ENCODE results near the gene TCF7L2. TPM values are rescaled to one million over a fixed set of nuclear protein-coding genes. Genes with fewer than 3 reads are reported as not detected.

Gene TCF7L2
- total RNA-seq, 1 experiment from 2014 or later, result 45.2 TPM

DNA sequence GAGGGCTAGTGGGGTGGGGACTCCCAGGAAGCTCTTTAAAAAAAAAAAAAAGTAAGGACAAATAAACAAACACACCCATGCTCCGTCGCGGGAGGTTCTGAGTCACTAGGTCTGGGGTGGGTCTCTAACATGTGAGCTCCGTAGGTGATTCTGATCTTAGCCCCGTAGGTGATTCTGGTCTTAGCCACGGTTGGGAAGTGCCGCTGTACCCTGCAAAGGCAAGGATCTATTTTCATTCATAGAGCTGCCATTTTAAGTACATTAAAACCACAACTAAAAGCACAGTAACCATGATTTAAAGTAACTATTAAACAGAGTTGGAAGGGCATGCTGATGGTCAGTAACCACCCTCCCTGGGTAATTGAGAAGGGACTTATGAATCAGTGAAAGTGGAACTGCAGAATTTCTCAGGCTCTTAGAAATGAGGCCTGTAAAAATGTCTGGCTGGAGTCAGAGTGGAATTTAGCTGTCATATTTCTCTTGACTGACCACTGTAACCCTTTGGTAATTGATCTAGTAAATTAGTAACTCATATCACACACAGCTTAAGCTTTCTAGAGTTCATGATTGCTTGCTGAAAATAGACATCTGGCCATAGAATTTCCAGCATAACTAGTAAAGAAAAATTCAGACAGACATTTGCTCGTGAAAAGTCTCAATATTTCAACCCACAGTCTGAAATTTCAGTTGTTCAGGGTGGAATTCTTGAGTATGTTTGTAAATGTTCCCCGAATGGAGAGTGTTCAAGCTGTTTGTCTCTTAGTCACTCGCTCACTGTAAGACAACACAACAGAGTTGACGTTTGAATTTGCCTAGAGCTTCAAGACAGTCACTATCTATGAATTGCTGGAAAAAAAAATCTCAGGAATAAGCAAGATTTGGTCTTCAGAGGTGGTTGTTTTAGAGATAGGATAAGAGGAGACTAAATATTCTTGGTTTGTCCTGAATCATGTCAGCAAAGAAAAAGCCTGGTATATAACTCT lies 34.2 kb upstream of the TCF7L2 start:
- TF ChIP-seq POLR2AphosphoS5 (IDR thresholded peaks at IDR 0.05; ENCODE audit: low read depth, low read length), result no peak
- no peak for TF ChIP-seq CTCF (IDR thresholded peaks at IDR 0.05)
- no peak for TF ChIP-seq SIN3A (IDR thresholded peaks at IDR 0.05; ENCODE audit: borderline replicate concordance, insufficient read depth, low read depth, low read length)
- peak; percentile 73 for DNase-seq (ENCODE audit: low read depth, low spot score)
- BruUV-seq (replicated peaks), result no TSS peak
- H3K36me3 ChIP-seq (ENCODE audit: control insufficient read depth, insufficient read depth, low read length), result no peaks in the 10 kb centered on the region
- no peaks in the 10 kb centered on the region for H3K27me3 ChIP-seq (ENCODE audit: control insufficient read depth, insufficient read depth, low read length)
- 0 out of 4 replicates have a peak overlapping the region, but pooled peaks of 1 of the 2 experiments have one; percentile 21 for H3K4me3 ChIP-seq (ENCODE audit: low read depth in 2 of 2, low read length in 2 of 2)
- 0 out of 2 replicates have a peak, but pooled peaks have one; percentile 49 for ATAC-seq
- H3K27ac ChIP-seq (ENCODE audit: low read length), result peak overlapping the region; percentile 10; the same call in 1 of the 2 replicates
- in situ Hi-C loops (cut with HindIII; ENCODE audit: low pct_unique_long_range_greater_than_20kb, low sequenced_read_pairs), result no loop called here
- intact Hi-C loops (cut with micrococcal nuclease; ENCODE audit: unreplicated experiment), result no loop called here
- H3K9me3 ChIP-seq (ENCODE audit: control insufficient read depth, insufficient read depth, low read depth, low read length), result no peaks in the 10 kb centered on the region
- ChIA-PET POLR2A (interaction anchor here (0.5 kb wide), 1 partner anchor 19 kb away, joined by 3 read pairs; no protein-coding TSS in a partner anchor), CTCF (no interaction called here)
- peaks cover 4% of the 10 kb centered on the region; the same call in 1 of the 2 replicates for H3K4me1 ChIP-seq (ENCODE audit: control insufficient read depth, insufficient read depth, low read length)

GRCh38 chr10:112917681-112918080 lies 32.4 kb upstream of the TCF7L2 start:
- peaks cover 4% of the 10 kb centered on the region; the same call in 1 of the 2 replicates for H3K4me1 ChIP-seq (ENCODE audit: control insufficient read depth, insufficient read depth, low read length)
- no peak for DNase-seq (ENCODE audit: low read depth, low spot score)
- intact Hi-C loops (cut with micrococcal nuclease; ENCODE audit: unreplicated experiment) (no loop called here), in situ Hi-C loops (cut with HindIII; ENCODE audit: low pct_unique_long_range_greater_than_20kb, low sequenced_read_pairs) (no loop called here)
- H3K27ac ChIP-seq (ENCODE audit: low read length), result no peak overlapping the region
- ChIA-PET POLR2A (interaction anchor here (0.6 kb wide), 1 partner anchor 13 kb away, joined by 6 read pairs; no protein-coding TSS in a partner anchor), CTCF (no interaction called here)
- H3K27me3 ChIP-seq (ENCODE audit: control insufficient read depth, insufficient read depth, low read length), result no peaks in the 10 kb centered on the region
- H3K9me3 ChIP-seq (ENCODE audit: control insufficient read depth, insufficient read depth, low read depth, low read length), result no peaks in the 10 kb centered on the region
- no TSS peak for BruUV-seq (replicated peaks)
- no peak overlapping the region for H3K4me3 ChIP-seq (ENCODE audit: low read depth in 2 of 2, low read length in 2 of 2)
- no peak for TF ChIP-seq POLR2AphosphoS5 (IDR thresholded peaks at IDR 0.05; ENCODE audit: low read depth, low read length)
- ATAC-seq, result no peak
- no peaks in the 10 kb centered on the region for H3K36me3 ChIP-seq (ENCODE audit: control insufficient read depth, insufficient read depth, low read length)

- no peak overlapping the region for H3K4me3 ChIP-seq (ENCODE audit: low read depth in 2 of 2, low read length in 2 of 2)
- H3K27me3 ChIP-seq (ENCODE audit: control insufficient read depth, insufficient read depth, low read length), result no peaks in the 10 kb centered on the region
- H3K9me3 ChIP-seq (ENCODE audit: control insufficient read depth, insufficient read depth, low read depth, low read length), result no peaks in the 10 kb centered on the region
- H3K36me3 ChIP-seq (ENCODE audit: control insufficient read depth, insufficient read depth, low read length), result no peaks in the 10 kb centered on the region
- ChIA-PET CTCF (no interaction called here), POLR2A (interaction anchor here (0.6 kb wide), 1 partner anchor 369 kb away, joined by 5 read pairs; no protein-coding TSS in a partner anchor)
- in situ Hi-C loops (cut with HindIII; ENCODE audit: low pct_unique_long_range_greater_than_20kb, low sequenced_read_pairs) (no loop called here), intact Hi-C loops (cut with micrococcal nuclease; ENCODE audit: unreplicated experiment) (no loop called here)
- no peak overlapping the region for H3K27ac ChIP-seq (ENCODE audit: low read length)
- peaks cover 4% of the 10 kb centered on the region; the same call in 1 of the 2 replicates for H3K4me1 ChIP-seq (ENCODE audit: control insufficient read depth, insufficient read depth, low read length)
- no TSS peak for BruUV-seq (replicated peaks)
- ATAC-seq (no peak), DNase-seq (ENCODE audit: low read depth, low spot score) (no peak)
- TF ChIP-seq SIN3A (IDR thresholded peaks at IDR 0.05; ENCODE audit: borderline replicate concordance, insufficient read depth, low read depth, low read length) (no peak), CTCF (IDR thresholded peaks at IDR 0.05) (no peak), TCF7L2 (IDR thresholded peaks at IDR 0.05; ENCODE audit: low read depth, low read length) (no peak), POLR2AphosphoS5 (IDR thresholded peaks at IDR 0.05; ENCODE audit: low read depth, low read length) (no peak)
- TF ChIP-seq, protein P1, sequence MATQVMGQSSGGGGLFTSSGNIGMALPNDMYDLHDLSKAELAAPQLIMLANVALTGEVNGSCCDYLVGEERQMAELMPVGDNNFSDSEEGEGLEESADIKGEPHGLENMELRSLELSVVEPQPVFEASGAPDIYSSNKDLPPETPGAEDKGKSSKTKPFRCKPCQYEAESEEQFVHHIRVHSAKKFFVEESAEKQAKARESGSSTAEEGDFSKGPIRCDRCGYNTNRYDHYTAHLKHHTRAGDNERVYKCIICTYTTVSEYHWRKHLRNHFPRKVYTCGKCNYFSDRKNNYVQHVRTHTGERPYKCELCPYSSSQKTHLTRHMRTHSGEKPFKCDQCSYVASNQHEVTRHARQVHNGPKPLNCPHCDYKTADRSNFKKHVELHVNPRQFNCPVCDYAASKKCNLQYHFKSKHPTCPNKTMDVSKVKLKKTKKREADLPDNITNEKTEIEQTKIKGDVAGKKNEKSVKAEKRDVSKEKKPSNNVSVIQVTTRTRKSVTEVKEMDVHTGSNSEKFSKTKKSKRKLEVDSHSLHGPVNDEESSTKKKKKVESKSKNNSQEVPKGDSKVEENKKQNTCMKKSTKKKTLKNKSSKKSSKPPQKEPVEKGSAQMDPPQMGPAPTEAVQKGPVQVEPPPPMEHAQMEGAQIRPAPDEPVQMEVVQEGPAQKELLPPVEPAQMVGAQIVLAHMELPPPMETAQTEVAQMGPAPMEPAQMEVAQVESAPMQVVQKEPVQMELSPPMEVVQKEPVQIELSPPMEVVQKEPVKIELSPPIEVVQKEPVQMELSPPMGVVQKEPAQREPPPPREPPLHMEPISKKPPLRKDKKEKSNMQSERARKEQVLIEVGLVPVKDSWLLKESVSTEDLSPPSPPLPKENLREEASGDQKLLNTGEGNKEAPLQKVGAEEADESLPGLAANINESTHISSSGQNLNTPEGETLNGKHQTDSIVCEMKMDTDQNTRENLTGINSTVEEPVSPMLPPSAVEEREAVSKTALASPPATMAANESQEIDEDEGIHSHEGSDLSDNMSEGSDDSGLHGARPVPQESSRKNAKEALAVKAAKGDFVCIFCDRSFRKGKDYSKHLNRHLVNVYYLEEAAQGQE (IDR thresholded peaks at IDR 0.05; ENCODE audit: insufficient read depth in 1 of 2, low read depth in 2 of 2, low read length in 1 of 2), result no peak
These were observed 31.3 kb upstream of the TCF7L2 start for GRCh38 chr10:112918771-112919170.
